H1 (cell line): Measurements from ENCODE around the gene KCNQ1OT1. TPM values are rescaled to one million over a fixed set of nuclear protein-coding genes. Genes with fewer than 3 reads are reported as not detected.

Experiments
- CHD1 ChIP-seq: IDR thresholded peaks from 2 replicates; pipeline ENCODE4 v1.6.1; 2012; ENCODE audit warnings: low read depth, low read length, improper control_type of control experiment
- HDAC2 ChIP-seq, 2 experiments: fragments of 300-600 bp in 1 of 2; sonication (generic) in 1 of 2; IDR thresholded peaks; 2 replicates each; pipeline ENCODE4 v1.6.1; 2011 to 2012; ENCODE audit warnings: low read depth in 2 of 2, low read length in 2 of 2, mild to moderate bottlenecking in 2 of 2, moderate library complexity in 2 of 2, borderline replicate concordance in 1 of 2, inconsistent platforms in 1 of 2
- RAD21 ChIP-seq, 2 experiments: IDR thresholded peaks in 1 of 2; conservative IDR thresholded peaks in 1 of 2; 2 replicates each; pipeline ENCODE4 v1.6.1; 2011; ENCODE audit warnings: low read depth in 2 of 2, low read length in 2 of 2, improper control_type of control experiment in 1 of 2, inconsistent platforms in 1 of 2, mild to moderate bottlenecking in 1 of 2, moderate library complexity in 1 of 2
- polyA plus RNA-seq, 7 experiments: library from polyadenylated mRNA; depleted of rRNA in 3 of 7; stranded (reverse) in 5 of 7; unstranded in 2 of 7; fragments of >200 nt in 5 of 7; fragments of 200-250 nt in 2 of 7; gene quantifications; 1 replicate in 5 of 7; 2 replicates in 1 of 7; 4 replicates in 1 of 7; pipeline versions ENCODE4 v1.2.1 to v1.2.3, GENCODE V29; 2011 to 2013; ENCODE audit warnings: missing spikeins in 2 of 7, mixed read lengths in 2 of 7
- total RNA-seq: library from RNA; stranded (reverse); fragmentation: NEBNext Ultra II Directional; extraction: Animal tissue kit (Norgen Biotek cat#: 25700); gene quantifications from 2 replicates; pipeline ENCODE4 v1.2.1, GENCODE V29; 2021

The KCNQ1OT1 gene
- total and polyA plus RNA-seq, 2 of the 8 experiments (the other 6 are each of a cell fraction or from before 2014, with no cell fraction given), result 0.21 to 1.2 TPM

DNA sequence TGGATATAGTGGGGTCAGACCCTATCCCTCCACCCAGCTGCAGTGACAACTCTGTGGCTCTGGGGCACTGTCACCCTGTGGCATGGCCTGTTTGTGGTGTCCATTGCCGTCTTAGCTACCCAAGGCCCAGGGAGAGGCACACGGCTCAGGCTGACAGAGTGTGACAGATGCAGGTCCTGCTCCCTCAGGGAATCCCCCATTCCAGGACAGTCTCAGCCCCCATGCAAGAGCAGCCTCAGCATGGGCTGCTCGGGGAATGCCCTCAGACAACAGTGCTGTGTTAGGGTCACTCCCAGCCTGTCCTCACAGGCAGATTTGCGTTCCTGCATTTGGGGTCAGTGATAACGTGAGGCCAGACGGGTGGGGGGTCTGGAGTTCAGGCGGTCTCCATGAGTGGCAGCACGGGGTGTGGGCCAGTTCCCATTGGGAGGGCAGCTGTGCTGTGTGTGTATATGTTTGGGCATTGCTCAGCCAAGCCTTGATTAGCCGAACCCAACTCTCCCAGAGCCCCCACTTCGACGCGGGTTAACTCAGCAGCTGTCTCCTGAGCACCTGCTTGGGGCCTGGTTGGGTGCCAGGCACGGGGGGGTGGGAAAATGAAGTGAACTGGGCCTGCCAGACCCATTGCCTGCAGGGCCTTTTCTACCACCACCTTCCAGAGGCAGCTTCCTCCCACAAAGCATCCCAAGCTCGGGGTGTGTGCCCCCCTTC lies 5.3 kb upstream of the KCNQ1OT1 start (continued):
- no peak for TF ChIP-seq RAD21 (IDR thresholded peaks at IDR 0.05 in 1 of 2, conservative IDR thresholded peaks at IDR 0.05 in 1 of 2; ENCODE audit: low read depth in 2 of 2, low read length in 2 of 2)
- no peak for TF ChIP-seq HDAC2 (IDR thresholded peaks at IDR 0.05; ENCODE audit: borderline replicate concordance in 1 of 2, low read depth in 2 of 2, low read length in 2 of 2)
- no peak for TF ChIP-seq CHD1
- TF ChIP-seq, all 59 proteins: peak for 0
